Right lobe of liver (tissue), 4 donors: ENCODE measurements around the gene HDAC9.

Experiments used
- POLR2A ChIP-seq: fragments of 450-650 bp; IDR thresholded peaks from one replicate; pipeline ENCODE4 v1.6.1; 2017; ENCODE audit warnings: antibody characterized with exemption, mild to moderate bottlenecking
- TF ChIP-seq, protein P1 (sequence below), 4 donors: fragments of 200-600 bp in 3 of 4; fragments of 450-650 bp in 1 of 4; IDR thresholded peaks; one replicate each; pipeline versions ENCODE4 v1.5.1 to v1.8.0; 2016 to 2022; ENCODE audit warnings: antibody characterized with exemption in 4 of 4, mild to moderate bottlenecking in 2 of 4
- donor health status: DM: no; HTN: no; CAD: no.
- donor health status: DM: no; HTN: no; CAD: no.
- donor health status: DM: no; HTN: yes; CAD: no.

GRCh38 chr7:18666107-18666728 is 170.7 kb downstream of the HDAC9 start:
- TF ChIP-seq, protein P1, sequence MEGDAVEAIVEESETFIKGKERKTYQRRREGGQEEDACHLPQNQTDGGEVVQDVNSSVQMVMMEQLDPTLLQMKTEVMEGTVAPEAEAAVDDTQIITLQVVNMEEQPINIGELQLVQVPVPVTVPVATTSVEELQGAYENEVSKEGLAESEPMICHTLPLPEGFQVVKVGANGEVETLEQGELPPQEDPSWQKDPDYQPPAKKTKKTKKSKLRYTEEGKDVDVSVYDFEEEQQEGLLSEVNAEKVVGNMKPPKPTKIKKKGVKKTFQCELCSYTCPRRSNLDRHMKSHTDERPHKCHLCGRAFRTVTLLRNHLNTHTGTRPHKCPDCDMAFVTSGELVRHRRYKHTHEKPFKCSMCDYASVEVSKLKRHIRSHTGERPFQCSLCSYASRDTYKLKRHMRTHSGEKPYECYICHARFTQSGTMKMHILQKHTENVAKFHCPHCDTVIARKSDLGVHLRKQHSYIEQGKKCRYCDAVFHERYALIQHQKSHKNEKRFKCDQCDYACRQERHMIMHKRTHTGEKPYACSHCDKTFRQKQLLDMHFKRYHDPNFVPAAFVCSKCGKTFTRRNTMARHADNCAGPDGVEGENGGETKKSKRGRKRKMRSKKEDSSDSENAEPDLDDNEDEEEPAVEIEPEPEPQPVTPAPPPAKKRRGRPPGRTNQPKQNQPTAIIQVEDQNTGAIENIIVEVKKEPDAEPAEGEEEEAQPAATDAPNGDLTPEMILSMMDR (IDR thresholded peaks at IDR 0.05) = peak; percentile 48 to 91 (median 81)
- TF ChIP-seq POLR2A = no peak
